H7 (cell line): ENCODE data around the gene HBEGF. TPM values are rescaled to one million over a fixed set of nuclear protein-coding genes. Genes with fewer than 3 reads are reported as not detected.

Source experiments
- DNase-seq: peaks from one replicate; pipeline ENCODE4 v3.0.0; 2012
- H3K27me3 ChIP-seq: 2 replicates; pipeline ENCODE4 v1.6.0; 2011; ENCODE audit warnings: mild to moderate bottlenecking, low read length; ENCODE audit not compliant: control insufficient read depth, insufficient read depth
- H3K36me3 ChIP-seq: replicated peaks from 2 replicates; pipeline ENCODE4 v1.5.1; 2011; ENCODE audit warnings: low read length; ENCODE audit not compliant: control insufficient read depth, insufficient read depth
- H3K4me3 ChIP-seq: 2 replicates; pipeline ENCODE4 v1.5.1; 2011; ENCODE audit warnings: low read depth, mild to moderate bottlenecking, control low read depth, low read length, moderate library complexity; ENCODE audit not compliant: insufficient read depth
- total RNA-seq: library from RNA; depleted of rRNA; stranded (reverse); fragments of >200 nt; shearing (Covaris generic); gene quantifications from 2 replicates; pipeline ENCODE4 v1.2.3, GENCODE V29; 2014

The HBEGF gene
- total RNA-seq, 1 experiment from 2014 or later: 1.6 TPM

GRCh38 chr5:140365941-140366340 lies 19.5 kb upstream of the HBEGF start:
- H3K27me3 ChIP-seq: peaks cover 2% of the 10 kb centered on the region; the same call in 1 of the 2 replicates
- no peak overlapping the region for H3K4me3 ChIP-seq
- H3K36me3 ChIP-seq: no peaks in the 10 kb centered on the region

GRCh38 chr5:140365282-140365681 lies 18.9 kb upstream of the HBEGF start:
- no peak for DNase-seq
- no peak overlapping the region for H3K4me3 ChIP-seq

More at GRCh38 chr5:140365941-140366340, 19.5 kb upstream of the HBEGF start:
- peak; percentile 6 for DNase-seq

GRCh38 chr5:140364472-140364765 lies 18.0 kb upstream of the HBEGF start:
- Histone ChIP-seq H3K36me3 (no peaks in the 10 kb centered on the region), H3K4me3 (no peak overlapping the region), H3K27me3 (peaks cover 2% of the 10 kb centered on the region; the same call in 1 of the 2 replicates)
- no peak for DNase-seq

More at GRCh38 chr5:140365282-140365681, 18.9 kb upstream of the HBEGF start:
- no peaks in the 10 kb centered on the region for H3K36me3 ChIP-seq
- peaks cover 2% of the 10 kb centered on the region; the same call in 1 of the 2 replicates for H3K27me3 ChIP-seq

- no peaks in the 10 kb centered on the region for H3K36me3 ChIP-seq
- DNase-seq: no peak
- peak overlapping the region; percentile 48 for H3K4me3 ChIP-seq
- peaks cover 2% of the 10 kb centered on the region; the same call in 1 of the 2 replicates for H3K27me3 ChIP-seq
These were observed 17.4 kb upstream of the HBEGF start for GRCh38 chr5:140363631-140364471.

GRCh38 chr5:140362875-140363630 lies 16.6 kb upstream of the HBEGF start:
- no peaks in the 10 kb centered on the region for H3K36me3 ChIP-seq

GRCh38 chr5:140362311-140362710 lies 15.9 kb upstream of the HBEGF start:
- Histone ChIP-seq H3K36me3 (no peaks in the 10 kb centered on the region), H3K4me3 (no peak overlapping the region), H3K27me3 (peaks cover 2% of the 10 kb centered on the region; the same call in 1 of the 2 replicates)
- DNase-seq: no peak

More at GRCh38 chr5:140362875-140363630, 16.6 kb upstream of the HBEGF start:
- H3K27me3 ChIP-seq: peaks cover 2% of the 10 kb centered on the region; the same call in 1 of the 2 replicates
- peak; percentile 96 for DNase-seq
- peak overlapping the region; percentile 48 for H3K4me3 ChIP-seq

- Histone ChIP-seq H3K36me3 (no peaks in the 10 kb centered on the region), H3K4me3 (no peak overlapping the region), H3K27me3 (peaks cover 2% of the 10 kb centered on the region; the same call in 1 of the 2 replicates)
- DNase-seq: no peak
These were observed 15.5 kb upstream of the HBEGF start for GRCh38 chr5:140361901-140362300.

GRCh38 chr5:140360681-140361479 lies 14.5 kb upstream of the HBEGF start:
- Histone ChIP-seq H3K27me3 (peaks cover 2% of the 10 kb centered on the region; the same call in 1 of the 2 replicates), H3K36me3 (no peaks in the 10 kb centered on the region), H3K4me3 (no peak overlapping the region)
- DNase-seq: peak; percentile 23

- H3K36me3 ChIP-seq: no peaks in the 10 kb centered on the region
- no peak within 1 kb of the TSS for H3K4me3 ChIP-seq
- no peak for DNase-seq
- H3K27me3 ChIP-seq: peaks cover 2% of the 10 kb centered on the region; the same call in 1 of the 2 replicates
These were observed 13.7 kb upstream of the HBEGF start, which contains the start of gene SLC4A9 for GRCh38 chr5:140360101-140360500. Gene SLC4A9, plus strand, starts transcription at chr5:140360194. Its CDS starts 43 bp downstream, at chr5:140360237.

GRCh38 chr5:140358738-140359310 lies 12.4 kb upstream of the HBEGF start:
- DNase-seq: peak; percentile 79
- H3K27me3 ChIP-seq: no peaks in the 10 kb centered on the region; the same call in 1 of the 2 replicates
- no peaks in the 10 kb centered on the region for H3K36me3 ChIP-seq
- H3K4me3 ChIP-seq: no peak overlapping the region

- peak; percentile 94 for DNase-seq
- Histone ChIP-seq H3K27me3 (no peaks in the 10 kb centered on the region), H3K36me3 (no peaks in the 10 kb centered on the region), H3K4me3 (no peak overlapping the region)
These were observed 11.3 kb upstream of the HBEGF start for GRCh38 chr5:140357726-140358093.

- H3K36me3 ChIP-seq: no peaks in the 10 kb centered on the region
- no peak overlapping the region for H3K4me3 ChIP-seq
- no peak for DNase-seq
- no peaks in the 10 kb centered on the region for H3K27me3 ChIP-seq
These were observed 10.7 kb upstream of the HBEGF start for GRCh38 chr5:140356853-140357725.

GRCh38 chr5:140355546-140355945 lies 9.1 kb upstream of the HBEGF start:
- Histone ChIP-seq H3K4me3 (no peak overlapping the region), H3K36me3 (no peaks in the 10 kb centered on the region), H3K27me3 (no peaks in the 10 kb centered on the region)
- no peak for DNase-seq
